Endothelial cell (in vitro differentiated cells): ENCODE results near the gene KSR1. TPM values are rescaled to one million over a fixed set of nuclear protein-coding genes. Genes with fewer than 3 reads are reported as not detected.
A peak's percentile ranks its signal among the peaks of the same experiment; 100 is the strongest.
"Not testable (repeated sequence)": the region's sequence is repeated elsewhere in the genome, so short reads cannot be mapped to it uniquely, and the experiment has no call there.

Source experiments
- DNase-seq: peaks from one replicate; pipeline ENCODE4 v3.0.0; 2021; ENCODE audit warnings: low spot score
- H3K27ac Mint-ChIP-seq: one replicate; pipeline ENCODE4 v1.8.0; 2021; ENCODE audit warnings: mixed read lengths, inconsistent platforms; ENCODE audit not compliant: unreplicated experiment
- H3K27me3 Mint-ChIP-seq: one replicate; pipeline ENCODE4 v1.8.0; 2021; ENCODE audit warnings: mild to moderate bottlenecking, moderate library complexity, mixed read lengths, inconsistent platforms; ENCODE audit not compliant: unreplicated experiment
- H3K36me3 Mint-ChIP-seq: one replicate; pipeline ENCODE4 v1.8.0; 2021; ENCODE audit warnings: mild to moderate bottlenecking, low read depth, mixed read lengths, inconsistent platforms; ENCODE audit not compliant: unreplicated experiment
- H3K4me1 Mint-ChIP-seq: one replicate; pipeline ENCODE4 v1.8.0; 2021; ENCODE audit warnings: mild to moderate bottlenecking, mixed read lengths, inconsistent platforms; ENCODE audit not compliant: unreplicated experiment
- H3K4me3 Mint-ChIP-seq: one replicate; pipeline ENCODE4 v1.8.0; 2021; ENCODE audit warnings: mild to moderate bottlenecking, mixed read lengths, inconsistent platforms; ENCODE audit not compliant: unreplicated experiment
- H3K9me3 Mint-ChIP-seq: one replicate; pipeline ENCODE4 v1.8.0; 2021; ENCODE audit warnings: mixed read lengths, inconsistent platforms; ENCODE audit not compliant: unreplicated experiment
- CTCF ChIP-seq: fragments of 200-600 bp; sonication (generic); IDR thresholded peaks from one replicate; pipeline ENCODE4 v1.5.0; 2021; ENCODE audit warnings: antibody characterized with exemption; ENCODE audit not compliant: unreplicated experiment
- total RNA-seq: library from RNA; stranded (reverse); fragmentation: NEBNext Ultra II Directional; extraction: Animal tissue kit (Norgen Biotek cat#: 25700); gene quantifications from one replicate; pipeline ENCODE4 v1.2.1, GENCODE V29; 2021; ENCODE audit not compliant: unreplicated experiment

The KSR1 gene
- total RNA-seq, 1 donor from 2014 or later, result 65.2 TPM

DNA sequence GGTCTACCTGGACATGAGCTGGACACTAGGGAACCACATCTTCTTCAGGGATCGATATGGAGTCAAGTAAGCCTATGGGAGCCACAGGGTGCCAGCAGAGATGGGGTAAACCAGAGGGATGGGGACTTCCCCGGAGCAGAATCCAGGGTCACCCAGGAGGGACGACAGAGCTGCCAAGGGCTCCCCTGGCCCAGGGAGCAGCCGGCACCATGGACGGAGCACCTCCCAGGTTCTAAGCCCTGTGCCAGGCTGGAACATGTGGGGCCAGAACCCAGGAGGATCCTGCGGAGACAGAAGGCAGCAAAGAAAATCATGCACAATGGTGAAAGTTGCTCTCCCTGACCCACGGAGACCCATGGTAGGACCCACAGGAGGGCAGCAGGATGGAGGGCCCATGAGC lies 33.6 kb upstream of the KSR1 start:
- Mint-ChIP-seq H3K27me3 (peaks cover 7% of the 10 kb centered on the region), H3K4me3 (no peak overlapping the region), H3K36me3 (no peaks in the 10 kb centered on the region), H3K9me3 (no peaks in the 10 kb centered on the region), H3K4me1 (no peaks in the 10 kb centered on the region), H3K27ac (no peak overlapping the region)
- DNase-seq, result no peak
- TF ChIP-seq CTCF, result no peak

DNA sequence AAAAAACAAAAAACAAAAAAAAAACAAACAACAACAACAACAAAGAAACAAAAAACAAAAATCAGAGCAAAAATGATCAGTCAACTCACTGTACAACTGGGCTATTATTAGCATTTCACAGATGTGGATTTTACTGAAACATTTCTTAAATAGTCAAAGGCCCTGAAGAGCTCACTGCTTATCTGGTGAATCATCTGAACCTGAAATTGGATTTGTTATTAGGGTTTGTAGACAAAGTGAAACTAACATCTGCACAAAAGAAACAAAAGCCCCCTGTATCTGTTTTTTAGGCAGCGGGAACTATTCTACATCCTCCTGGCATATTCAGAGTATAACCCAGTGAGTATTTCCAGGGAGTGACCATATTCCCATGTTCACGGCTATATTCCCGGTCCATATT lies 32.6 kb upstream of the KSR1 start:
- H3K4me1 Mint-ChIP-seq, result no peaks in the 10 kb centered on the region
- H3K27me3 Mint-ChIP-seq, result peaks cover 9% of the 10 kb centered on the region
- no peak for TF ChIP-seq CTCF
- H3K4me3 Mint-ChIP-seq, result no peak overlapping the region
- no peak for DNase-seq
- H3K27ac Mint-ChIP-seq, result no peak overlapping the region
- H3K9me3 Mint-ChIP-seq, result no peaks in the 10 kb centered on the region
- H3K36me3 Mint-ChIP-seq, result no peaks in the 10 kb centered on the region

DNA sequence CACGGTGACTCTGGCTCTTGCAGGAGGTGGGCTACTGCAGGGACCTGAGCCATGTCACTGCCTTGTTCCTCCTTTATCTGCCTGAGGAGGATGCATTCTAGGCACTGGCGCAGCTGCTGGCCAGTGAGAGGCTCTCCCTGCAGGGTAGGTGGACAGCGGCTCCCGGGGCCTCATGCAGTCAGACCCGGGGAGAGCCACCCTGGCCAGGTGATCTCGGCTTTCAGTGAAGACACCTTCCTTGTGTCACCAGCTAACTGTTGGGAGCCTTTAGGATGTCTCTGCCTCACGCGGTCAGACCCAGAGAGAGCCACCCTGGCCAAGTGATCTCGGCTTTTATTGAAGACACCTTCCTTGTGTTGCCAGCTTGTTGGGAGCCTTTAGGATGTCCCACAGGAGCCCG lies 31.7 kb upstream of the KSR1 start:
- H3K4me3 Mint-ChIP-seq, result no peak overlapping the region
- no peak overlapping the region for H3K27ac Mint-ChIP-seq
- no peaks in the 10 kb centered on the region for H3K36me3 Mint-ChIP-seq
- no peak for TF ChIP-seq CTCF
- DNase-seq, result no peak
- peaks cover 8% of the 10 kb centered on the region for H3K27me3 Mint-ChIP-seq
- no peaks in the 10 kb centered on the region for H3K9me3 Mint-ChIP-seq
- no peaks in the 10 kb centered on the region for H3K4me1 Mint-ChIP-seq

DNA sequence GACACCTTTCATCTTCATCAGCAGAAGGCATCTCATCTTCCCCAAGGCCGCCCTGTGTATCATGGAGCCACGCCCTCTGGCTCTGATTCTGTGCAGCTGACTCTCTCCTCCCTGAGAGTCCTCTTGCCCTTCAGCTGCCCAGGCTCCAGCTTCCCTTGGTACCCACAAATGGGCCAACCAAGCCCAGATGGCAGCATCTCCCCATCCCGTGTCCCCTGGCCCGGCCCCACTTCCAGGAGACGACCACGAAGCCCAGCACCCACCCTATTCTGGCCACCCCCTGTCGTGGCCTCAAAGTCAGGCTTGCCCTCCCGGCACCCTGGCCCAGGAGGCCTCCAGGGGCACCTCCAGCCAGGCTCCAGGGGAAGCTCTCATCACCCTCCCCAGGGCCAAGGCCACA lies 31.3 kb upstream of the KSR1 start:
- DNase-seq, result no peak
- Mint-ChIP-seq H3K36me3 (no peaks in the 10 kb centered on the region), H3K27ac (no peak overlapping the region), H3K4me3 (no peak overlapping the region), H3K9me3 (no peaks in the 10 kb centered on the region), H3K27me3 (peaks cover 8% of the 10 kb centered on the region), H3K4me1 (no peaks in the 10 kb centered on the region)
- TF ChIP-seq CTCF, result no peak

DNA sequence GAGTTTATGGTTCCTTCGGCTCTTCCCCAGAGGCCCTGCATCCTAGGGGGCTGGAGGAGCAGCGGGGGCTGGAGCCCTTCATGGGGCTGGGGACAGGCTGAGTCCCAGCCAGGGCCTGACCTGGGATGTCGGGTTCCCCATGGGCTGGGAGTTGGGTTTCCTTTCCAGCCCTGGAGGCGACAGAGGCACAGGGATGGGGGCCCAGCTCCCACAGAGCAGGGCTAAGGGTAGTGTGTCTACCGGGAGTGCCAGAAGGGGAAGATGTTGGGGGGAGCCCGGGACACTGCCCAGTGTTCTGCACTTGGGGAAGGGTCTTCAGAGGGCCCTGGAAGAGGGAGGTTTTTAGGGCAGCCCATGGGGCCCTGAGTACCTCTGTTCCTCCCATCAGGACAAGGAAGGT lies 30.7 kb upstream of the KSR1 start:
- H3K4me3 Mint-ChIP-seq, H3K27ac Mint-ChIP-seq, H3K9me3 Mint-ChIP-seq, DNase-seq, H3K27me3 Mint-ChIP-seq, H3K36me3 Mint-ChIP-seq, H3K4me1 Mint-ChIP-seq: not testable (repeated sequence)

DNA sequence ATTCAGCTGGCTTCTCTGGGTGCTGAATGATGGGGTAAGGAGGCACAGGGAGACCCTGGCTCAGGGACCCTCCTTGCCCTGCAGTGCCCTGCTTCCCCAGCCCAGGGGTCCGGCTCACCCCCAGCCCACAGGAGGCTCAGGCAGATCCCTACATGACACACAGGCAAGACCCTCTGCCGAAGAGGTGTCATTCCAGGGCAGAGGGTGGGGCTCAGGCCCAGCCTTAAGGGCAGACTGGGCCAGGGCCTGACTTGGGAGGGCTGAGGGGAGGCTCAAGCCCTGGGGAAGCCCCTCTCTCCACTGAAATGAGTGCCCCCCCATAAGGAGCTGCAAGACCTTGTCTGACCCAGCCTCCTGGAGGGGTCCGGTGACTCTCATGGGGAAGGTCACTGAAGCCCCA lies 30.3 kb upstream of the KSR1 start:
- Mint-ChIP-seq H3K27ac (no peak overlapping the region), H3K36me3 (no peaks in the 10 kb centered on the region), H3K4me1 (no peaks in the 10 kb centered on the region), H3K4me3 (no peak overlapping the region), H3K9me3 (no peaks in the 10 kb centered on the region), H3K27me3 (peaks cover 8% of the 10 kb centered on the region)
- no peak for TF ChIP-seq CTCF
- no peak for DNase-seq

GRCh38 chr17:27426471-27426870 lies 29.8 kb upstream of the KSR1 start:
- H3K4me3 Mint-ChIP-seq, DNase-seq, H3K27ac Mint-ChIP-seq, H3K36me3 Mint-ChIP-seq, H3K4me1 Mint-ChIP-seq, H3K27me3 Mint-ChIP-seq, H3K9me3 Mint-ChIP-seq: not testable (repeated sequence)

DNA sequence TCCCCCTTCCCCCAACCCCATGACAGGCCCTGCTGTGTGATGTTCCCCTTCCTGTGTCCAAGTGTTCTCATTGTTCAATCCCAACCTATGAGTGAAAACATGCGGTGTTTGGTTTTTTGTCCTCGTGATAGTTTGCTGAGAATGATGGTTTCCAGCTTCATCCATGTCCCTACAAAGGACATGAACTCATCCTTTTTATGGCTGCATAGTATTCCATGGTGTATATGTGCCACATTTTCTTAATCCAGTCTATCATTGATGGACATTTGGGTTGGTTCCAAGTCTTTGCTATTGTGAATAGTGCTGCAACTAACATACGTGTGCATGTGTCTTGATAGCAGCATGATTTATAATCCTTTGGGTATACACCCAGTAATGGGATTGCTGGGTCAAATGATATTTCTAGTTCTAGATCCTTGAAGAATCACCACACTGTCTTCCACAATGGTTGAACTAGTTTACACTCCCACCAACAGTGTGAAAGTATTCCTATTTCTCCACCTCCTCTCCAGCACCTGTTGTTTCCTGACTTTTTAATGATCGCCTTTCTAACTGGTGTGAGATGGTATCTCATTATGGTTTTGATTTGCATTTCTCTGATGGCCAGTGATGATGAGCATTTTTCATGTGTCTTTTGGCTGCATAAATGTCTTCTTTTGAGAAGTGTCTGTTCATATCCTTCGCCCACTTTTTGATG lies 28.9 kb upstream of the KSR1 start:
- peak overlapping the region; percentile 81 for H3K4me3 Mint-ChIP-seq
- not testable (repeated sequence) for H3K27ac Mint-ChIP-seq, H3K9me3 Mint-ChIP-seq, DNase-seq, H3K36me3 Mint-ChIP-seq, H3K27me3 Mint-ChIP-seq, H3K4me1 Mint-ChIP-seq
